Activated naive CD4-positive, alpha-beta T cell treated with anti-CD3 and anti-CD28 coated beads, Interleukin-2, amount 10 ng/mL, durations not matched to agents 7 days and 5 days (primary cell): ENCODE data around the gene USP35.
"Not testable (repeated sequence)": the region's sequence is repeated elsewhere in the genome, so short reads cannot be mapped to it uniquely, and the experiment has no call there.

ENCODE experiments used
- CTCF ChIA-PET: fragments of 350-600 bp; sonication (Branson Sonifier 250); formaldehyde crosslinking; loops from one replicate; lab custom pipeline; 2021; ENCODE audit warnings: antibody characterized with exemption; lab: Charles Lee
- DNase-seq: peaks from one replicate; pipeline ENCODE4 v3.0.0-alpha.2; 2020
- H3K27ac Mint-ChIP-seq: one replicate; pipeline ENCODE4 v1.8.0; 2021; ENCODE audit warnings: mild to moderate bottlenecking, moderate library complexity, mixed read lengths
- H3K27me3 Mint-ChIP-seq: one replicate; pipeline ENCODE4 v1.8.0; 2021; ENCODE audit warnings: mild to moderate bottlenecking, mixed read lengths
- H3K36me3 Mint-ChIP-seq: one replicate; pipeline ENCODE4 v1.8.0; 2021; ENCODE audit warnings: mixed read lengths
- H3K4me1 Mint-ChIP-seq: one replicate; pipeline ENCODE4 v1.8.0; 2021; ENCODE audit warnings: mixed read lengths
- H3K4me3 Mint-ChIP-seq: one replicate; pipeline ENCODE4 v1.8.0; 2021; ENCODE audit warnings: mild to moderate bottlenecking, moderate library complexity, mixed read lengths
- H3K9me3 Mint-ChIP-seq: one replicate; pipeline ENCODE4 v1.8.0; 2021; ENCODE audit warnings: mixed read lengths

Gene USP35

DNA sequence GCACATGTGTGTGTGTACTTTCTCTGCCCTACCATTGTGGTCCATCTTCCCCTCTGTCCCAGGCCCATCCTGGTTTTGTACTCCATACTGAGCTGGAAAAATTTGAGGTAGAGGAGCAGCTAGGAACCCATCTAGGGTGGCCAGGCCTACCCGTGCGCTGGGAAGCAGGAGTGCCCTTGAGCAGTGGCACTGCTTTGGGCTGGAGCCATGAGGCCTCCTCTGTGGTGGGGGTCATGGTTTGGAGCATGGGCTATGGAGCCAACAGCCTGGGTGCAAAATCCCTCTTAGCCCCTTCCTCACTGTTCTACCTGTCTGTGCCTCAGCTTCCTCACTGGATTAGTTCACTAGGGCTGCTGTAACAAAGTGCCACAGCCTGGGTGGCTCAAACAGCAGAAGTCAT lies 27.4 kb upstream of the USP35 start:
- no peak for DNase-seq
- H3K9me3 Mint-ChIP-seq, result no peaks in the 10 kb centered on the region
- H3K27ac Mint-ChIP-seq, result no peak overlapping the region
- H3K36me3 Mint-ChIP-seq, result no peaks in the 10 kb centered on the region
- CTCF ChIA-PET, result no interaction called here
- H3K4me3 Mint-ChIP-seq, result no peak overlapping the region
- no peaks in the 10 kb centered on the region for H3K27me3 Mint-ChIP-seq
- no peaks in the 10 kb centered on the region for H3K4me1 Mint-ChIP-seq

DNA sequence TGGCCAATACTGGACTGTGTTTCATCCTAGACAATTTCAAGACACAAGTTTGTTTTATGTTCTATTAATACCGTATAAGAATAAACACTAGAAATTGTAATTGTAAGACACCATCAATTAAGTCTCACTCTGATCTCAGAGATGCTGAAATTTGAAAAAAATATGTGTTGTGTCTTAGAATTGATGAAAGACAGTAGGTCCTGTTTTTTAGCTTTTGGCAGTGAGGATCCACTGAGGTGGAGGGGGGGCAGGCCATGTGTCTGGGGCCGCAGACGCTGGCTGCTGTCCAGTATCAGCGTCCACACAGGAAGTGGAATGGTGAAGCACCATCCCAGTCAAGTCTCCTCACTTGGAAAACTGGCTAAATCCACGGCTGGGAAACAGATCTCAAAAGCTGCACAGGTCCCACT lies 26.8 kb upstream of the USP35 start:
- no peak for DNase-seq
- Mint-ChIP-seq H3K4me3 (no peak overlapping the region), H3K27me3 (no peaks in the 10 kb centered on the region), H3K27ac (no peak overlapping the region), H3K4me1 (no peaks in the 10 kb centered on the region), H3K9me3 (no peaks in the 10 kb centered on the region), H3K36me3 (no peaks in the 10 kb centered on the region)
- CTCF ChIA-PET, result no interaction called here

DNA sequence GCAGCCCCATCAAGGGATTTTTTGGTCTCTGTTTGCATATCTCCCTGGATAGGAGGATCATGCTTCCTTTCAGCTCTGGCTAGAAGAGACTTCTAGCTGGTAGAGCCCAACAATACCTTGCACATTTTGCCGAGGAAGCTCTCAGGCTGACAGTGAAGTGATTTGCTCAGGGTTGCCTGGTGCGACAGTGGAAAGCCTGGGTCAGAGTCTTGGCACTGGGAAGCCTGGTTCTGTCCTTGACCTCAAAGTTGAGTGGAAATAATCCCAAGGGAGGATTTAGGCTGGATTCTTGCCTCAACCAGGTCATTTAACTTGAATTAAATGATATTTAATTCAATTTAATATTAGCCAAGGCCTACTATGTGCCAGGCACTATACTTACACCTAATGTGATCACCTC lies 24.9 kb upstream of the USP35 start:
- CTCF ChIA-PET, result no interaction called here
- H3K9me3 Mint-ChIP-seq, result no peaks in the 10 kb centered on the region
- H3K4me3 Mint-ChIP-seq, result no peak overlapping the region
- no peaks in the 10 kb centered on the region for H3K36me3 Mint-ChIP-seq
- H3K27ac Mint-ChIP-seq, result no peak overlapping the region
- no peaks in the 10 kb centered on the region for H3K27me3 Mint-ChIP-seq
- no peak for DNase-seq
- H3K4me1 Mint-ChIP-seq, result no peaks in the 10 kb centered on the region

DNA sequence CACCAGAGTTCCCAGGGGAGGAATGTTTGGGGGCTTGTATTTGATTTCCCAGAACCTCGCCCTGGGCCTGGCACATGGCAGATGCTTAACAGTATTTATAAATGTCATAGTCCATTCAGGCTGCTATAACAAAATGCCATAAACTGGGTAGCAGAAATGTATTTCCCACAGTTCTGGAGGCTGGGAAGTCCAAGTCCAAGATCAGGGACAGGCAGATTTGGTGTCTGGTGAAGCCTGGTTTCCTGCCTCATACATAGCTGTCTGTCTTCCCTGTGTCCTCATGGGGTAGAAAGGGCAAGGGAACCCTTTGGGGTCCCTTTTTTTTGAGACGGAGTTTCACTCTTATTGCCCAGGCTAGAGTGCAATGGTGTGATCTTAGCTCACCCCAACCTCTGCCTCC lies 24.2 kb upstream of the USP35 start:
- no peak overlapping the region for H3K27ac Mint-ChIP-seq
- CTCF ChIA-PET, result no interaction called here

DNA sequence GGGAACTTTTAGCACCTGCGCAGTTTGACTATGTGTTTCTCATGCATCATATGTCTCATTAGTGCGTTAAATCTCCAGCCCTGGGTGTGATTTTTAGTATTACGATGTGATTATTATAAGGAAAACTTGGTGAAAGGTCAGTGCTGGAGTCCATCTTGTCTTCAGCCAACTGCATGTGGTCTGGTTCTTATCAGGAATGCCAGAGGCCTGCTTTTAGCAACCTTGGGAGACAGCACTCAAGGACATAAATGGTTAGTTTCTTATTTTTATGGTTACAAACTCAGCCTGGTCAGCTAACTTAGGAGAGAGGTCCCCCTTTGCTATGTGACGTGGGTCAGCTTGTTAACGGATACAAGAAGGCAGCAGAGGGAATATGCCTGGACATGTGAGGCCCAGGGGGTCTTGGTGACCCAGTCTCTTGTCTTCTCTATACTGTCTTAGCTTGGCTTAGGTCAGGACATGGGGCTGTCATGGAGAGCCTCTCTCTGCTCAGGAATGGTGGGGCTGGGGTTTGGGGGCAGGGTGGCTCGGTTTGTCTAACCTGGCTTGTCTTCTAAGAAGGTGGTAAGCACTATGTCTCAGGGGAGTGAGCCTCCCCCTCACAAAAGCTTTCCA lies 21.8 kb upstream of the USP35 start:
- H3K9me3 Mint-ChIP-seq, result no peaks in the 10 kb centered on the region
- peaks cover 2% of the 10 kb centered on the region for H3K36me3 Mint-ChIP-seq
- H3K4me3 Mint-ChIP-seq, result no peak overlapping the region
- no peaks in the 10 kb centered on the region for H3K27me3 Mint-ChIP-seq
- H3K4me1 Mint-ChIP-seq, result no peaks in the 10 kb centered on the region
- CTCF ChIA-PET, result no interaction called here
- H3K27ac Mint-ChIP-seq, result no peak overlapping the region
- no peak for DNase-seq

More for the DNA sequence above, 24.2 kb upstream of the USP35 start:
- Mint-ChIP-seq H3K4me1 (no peaks in the 10 kb centered on the region), H3K36me3 (no peaks in the 10 kb centered on the region), H3K27me3 (no peaks in the 10 kb centered on the region), H3K4me3 (no peak overlapping the region), H3K9me3 (no peaks in the 10 kb centered on the region)
- no peak for DNase-seq

DNA sequence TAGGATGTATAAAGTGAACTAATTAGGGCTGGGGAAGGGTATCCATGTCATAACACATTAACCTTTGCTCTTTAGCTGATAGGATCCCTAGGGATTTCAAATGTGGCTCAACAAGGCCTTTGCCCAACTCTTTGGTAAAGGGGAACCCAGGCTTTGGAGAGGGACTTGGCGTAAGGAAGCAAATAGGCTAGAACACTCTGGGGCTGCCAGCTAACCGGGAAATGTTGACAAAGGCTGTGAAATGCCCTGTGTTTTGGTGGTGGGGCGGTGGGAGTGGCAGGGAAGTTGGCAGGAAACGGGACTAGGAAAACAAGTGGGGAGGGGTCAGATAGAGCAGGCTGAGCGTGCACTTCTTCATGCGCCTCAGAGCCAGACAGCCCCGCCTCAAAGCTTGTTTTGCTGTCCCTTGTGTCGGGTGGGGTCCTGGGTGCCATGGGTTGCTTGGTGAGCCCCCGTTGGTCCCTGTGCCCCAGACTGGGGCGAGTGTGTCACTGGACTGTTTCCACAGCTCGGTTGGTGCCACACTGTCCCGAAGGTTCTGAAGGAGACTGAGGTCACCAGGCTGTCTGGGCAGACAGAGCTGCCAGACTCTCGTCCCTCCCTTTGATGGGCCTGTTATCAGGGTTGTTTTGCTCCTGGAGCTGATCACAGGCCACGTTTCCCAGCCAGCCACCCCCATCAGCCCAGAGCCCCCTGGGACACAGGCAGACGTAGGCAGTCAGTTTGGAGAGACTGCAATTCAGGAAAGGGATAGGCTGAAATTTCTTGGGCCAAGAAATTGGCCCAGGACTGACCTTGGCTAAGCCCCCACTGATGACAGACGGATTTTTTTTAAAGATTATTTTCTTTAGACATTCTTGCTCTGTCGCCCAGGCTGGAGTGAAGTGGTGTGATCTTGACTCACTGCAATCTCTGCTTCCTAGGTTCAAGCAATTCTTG lies 19.9 kb upstream of the USP35 start:
- Mint-ChIP-seq H3K4me1 (no peaks in the 10 kb centered on the region), H3K27ac (no peak overlapping the region), H3K4me3 (no peak overlapping the region), H3K36me3 (peaks cover 7% of the 10 kb centered on the region), H3K27me3 (no peaks in the 10 kb centered on the region), H3K9me3 (no peaks in the 10 kb centered on the region)
- no peak for DNase-seq
- CTCF ChIA-PET, result no interaction called here

- CTCF ChIA-PET, result no interaction called here
- no peak overlapping the region for H3K27ac Mint-ChIP-seq
- no peaks in the 10 kb centered on the region for H3K27me3 Mint-ChIP-seq
- H3K36me3 Mint-ChIP-seq, result peaks cover 16% of the 10 kb centered on the region
- H3K9me3 Mint-ChIP-seq, result no peaks in the 10 kb centered on the region
- H3K4me3 Mint-ChIP-seq, result no peak overlapping the region
- no peak for DNase-seq
- H3K4me1 Mint-ChIP-seq, result no peaks in the 10 kb centered on the region
These were observed 18.3 kb upstream of the USP35 start for GRCh38 chr11:78170413-78170812.

DNA sequence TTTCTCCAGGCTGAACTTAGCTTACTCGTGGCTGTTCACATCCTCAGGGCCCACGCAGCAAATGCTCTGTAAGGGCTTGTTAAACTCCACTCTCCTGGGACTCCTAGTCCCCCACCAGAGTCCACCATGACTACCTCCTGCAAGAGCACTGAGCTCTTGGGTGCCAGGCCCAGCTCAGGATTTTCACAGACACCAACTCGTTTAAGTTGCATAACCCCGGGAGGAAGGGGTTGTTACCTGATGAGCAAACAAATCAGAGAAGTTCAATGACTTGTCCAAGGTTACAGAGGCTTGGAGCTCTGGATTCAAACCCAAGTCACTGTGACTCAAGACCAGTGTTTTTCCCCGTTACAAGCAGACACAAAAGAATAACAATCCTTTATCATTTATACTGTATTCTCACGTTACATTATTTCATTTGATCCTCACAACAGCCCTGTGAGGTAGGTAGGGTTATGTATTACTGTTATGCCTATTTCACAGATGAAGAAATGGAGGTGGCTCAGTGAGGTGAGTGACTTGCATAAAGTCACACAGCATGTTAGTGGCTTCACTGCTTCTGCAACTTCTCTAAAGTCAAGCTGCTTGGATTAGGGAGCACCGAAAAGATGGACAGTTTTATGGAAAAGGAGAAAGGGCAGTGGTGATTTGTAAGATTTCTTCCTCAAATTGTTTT lies 17.7 kb upstream of the USP35 start:
- H3K9me3 Mint-ChIP-seq, result peaks cover under 1% of the 10 kb centered on the region
- no peaks in the 10 kb centered on the region for H3K27me3 Mint-ChIP-seq
- H3K4me3 Mint-ChIP-seq, result no peak overlapping the region
- DNase-seq, result no peak
- peaks cover 18% of the 10 kb centered on the region for H3K36me3 Mint-ChIP-seq
- CTCF ChIA-PET, result no interaction called here
- no peaks in the 10 kb centered on the region for H3K4me1 Mint-ChIP-seq
- H3K27ac Mint-ChIP-seq, result no peak overlapping the region

- peaks cover 5% of the 10 kb centered on the region for H3K9me3 Mint-ChIP-seq
- H3K4me1 Mint-ChIP-seq, result no peaks in the 10 kb centered on the region
- peaks cover 18% of the 10 kb centered on the region for H3K36me3 Mint-ChIP-seq
- H3K27me3 Mint-ChIP-seq, result no peaks in the 10 kb centered on the region
- H3K4me3 Mint-ChIP-seq, result no peak overlapping the region
- DNase-seq, result no peak
- no peak overlapping the region for H3K27ac Mint-ChIP-seq
- CTCF ChIA-PET, result no interaction called here
These were observed 16.8 kb upstream of the USP35 start for GRCh38 chr11:78171951-78172350.

- H3K27me3 Mint-ChIP-seq, DNase-seq, H3K4me1 Mint-ChIP-seq, CTCF ChIA-PET, H3K27ac Mint-ChIP-seq, H3K4me3 Mint-ChIP-seq: not testable (repeated sequence)
- Mint-ChIP-seq H3K9me3 (peaks cover 13% of the 10 kb centered on the region), H3K36me3 (peaks cover 27% of the 10 kb centered on the region)
These were observed 12.9 kb upstream of the USP35 start for GRCh38 chr11:78175862-78176261.

GRCh38 chr11:78176605-78177141 lies 12.0 kb upstream of the USP35 start:
- no peaks in the 10 kb centered on the region for H3K27me3 Mint-ChIP-seq
- peaks cover 18% of the 10 kb centered on the region for H3K9me3 Mint-ChIP-seq
- H3K27ac Mint-ChIP-seq, result no peak overlapping the region
- CTCF ChIA-PET, result no interaction called here
- no peak overlapping the region for H3K4me3 Mint-ChIP-seq
- DNase-seq, result no peak
- no peaks in the 10 kb centered on the region for H3K4me1 Mint-ChIP-seq
- H3K36me3 Mint-ChIP-seq, result peaks cover 32% of the 10 kb centered on the region

- CTCF ChIA-PET, result no interaction called here
- no peaks in the 10 kb centered on the region for H3K27me3 Mint-ChIP-seq
- peaks cover 18% of the 10 kb centered on the region for H3K9me3 Mint-ChIP-seq
- H3K4me1 Mint-ChIP-seq, result no peaks in the 10 kb centered on the region
- peaks cover 34% of the 10 kb centered on the region for H3K36me3 Mint-ChIP-seq
- DNase-seq, result no peak
- no peak overlapping the region for H3K27ac Mint-ChIP-seq
- H3K4me3 Mint-ChIP-seq, result no peak overlapping the region
These were observed 11.5 kb upstream of the USP35 start for GRCh38 chr11:78177216-78177615.

DNA sequence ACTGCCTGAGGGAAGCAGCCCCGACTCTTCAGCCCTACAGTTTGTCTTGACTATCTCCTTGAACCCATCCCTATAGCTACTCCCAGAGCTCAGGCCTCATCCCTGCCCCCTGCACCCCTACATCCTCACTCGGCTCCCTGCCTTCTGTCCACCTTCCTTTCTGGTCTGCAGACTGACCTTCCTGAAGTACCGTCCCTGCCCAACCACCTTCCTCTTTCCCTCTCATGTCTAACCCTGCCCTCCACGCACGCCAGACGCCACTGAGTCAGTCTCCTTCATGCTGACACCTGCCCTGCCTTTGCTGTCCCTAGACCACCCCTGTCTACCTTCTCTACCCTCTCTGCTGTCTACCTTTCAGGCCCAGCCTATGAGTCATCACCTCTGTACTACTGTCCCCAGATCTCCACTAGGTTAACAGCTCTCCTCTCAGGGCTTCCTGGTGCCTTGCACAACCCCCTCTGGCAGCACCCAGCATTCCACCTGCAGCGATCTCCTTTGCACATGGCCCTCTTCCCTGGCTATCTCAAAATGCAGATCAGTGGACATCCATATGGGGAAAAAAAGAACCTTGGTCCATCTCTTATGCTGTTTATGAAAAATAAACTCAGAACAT lies 9.2 kb upstream of the USP35 start:
- H3K4me3 Mint-ChIP-seq, result no peak overlapping the region
- CTCF ChIA-PET, result interaction anchor here (1.3 kb wide), 1 partner anchor 14 kb away, joined by 3 read pairs; no protein-coding TSS in a partner anchor
- H3K27ac Mint-ChIP-seq, result no peak overlapping the region
- peaks cover 18% of the 10 kb centered on the region for H3K9me3 Mint-ChIP-seq
- H3K36me3 Mint-ChIP-seq, result peaks cover 28% of the 10 kb centered on the region
- H3K27me3 Mint-ChIP-seq, result no peaks in the 10 kb centered on the region
- no peak for DNase-seq
- peaks cover 4% of the 10 kb centered on the region for H3K4me1 Mint-ChIP-seq

DNA sequence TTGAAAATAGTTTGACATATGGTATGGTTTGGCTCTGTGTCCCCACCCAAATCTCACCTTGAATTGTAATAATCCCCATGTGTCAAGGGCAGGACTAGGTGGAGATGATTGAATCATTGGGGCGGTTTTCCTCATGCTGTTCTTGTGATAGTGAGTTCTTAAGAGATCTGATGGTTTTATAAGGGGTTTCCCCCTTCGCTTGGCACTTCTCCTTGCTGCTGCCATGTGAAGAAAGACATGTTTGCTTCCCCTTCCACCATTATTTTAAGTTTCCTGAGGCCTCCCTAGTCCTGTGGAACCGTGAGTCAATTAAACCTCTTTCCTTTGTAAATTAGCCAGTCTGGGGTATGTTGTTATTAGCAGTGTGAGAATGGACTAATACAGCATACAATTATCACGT lies 8.0 kb upstream of the USP35 start:
- CTCF ChIA-PET, result no interaction called here
- no peaks in the 10 kb centered on the region for H3K27me3 Mint-ChIP-seq

More for the DNA sequence above, 8.0 kb upstream of the USP35 start:
- Mint-ChIP-seq H3K36me3 (peaks cover 25% of the 10 kb centered on the region), H3K27ac (no peak overlapping the region), H3K9me3 (peaks cover 18% of the 10 kb centered on the region), H3K4me3 (no peak overlapping the region), H3K4me1 (peaks cover 4% of the 10 kb centered on the region)
- DNase-seq, result no peak
